A549 (cell line): ENCODE measurements around the gene MEIS1. TPM values are rescaled to one million over a fixed set of nuclear protein-coding genes. Genes with fewer than 3 reads are reported as not detected.

Experiments
- ATAC-seq, 2 experiments: fragments of 200-7000 bp in 1 of 2; fragments of >200 bp in 1 of 2; cut with Nextera tagmentation in 1 of 2; cut with Tn5 transposase in 1 of 2; 3 replicates each; pipeline versions ENCODE4 v1.8.0 to v1.9.1; 2018 to 2020; ENCODE audit warnings: mild to moderate bottlenecking in 1 of 2, moderate library complexity in 1 of 2
- CTCF ChIA-PET: fragments of 300-600 bp; sonication (Branson Sonifier 250); formaldehyde crosslinking; extraction: SDS; loops from one replicate; lab custom pipeline; 2021; ENCODE audit warnings: antibody characterized with exemption, inconsistent platforms; lab: Yijun Ruan, JAX
- POLR2A ChIA-PET: fragments of 350-600 bp; formaldehyde crosslinking; extraction: SDS; loops from one replicate; lab custom pipeline; 2021; ENCODE audit warnings: antibody characterized with exemption, inconsistent platforms; lab: Yijun Ruan, JAX
- DNase-seq, 2 experiments: peaks; one replicate each; pipeline versions ENCODE4 v3.0.0 to v3.0.0-alpha.2; 2011 to 2016; ENCODE audit warnings: low read depth in 1 of 2, low spot score in 1 of 2
- FAIRE-seq: peaks from 2 replicates; lab custom pipeline; 2011; peaks lifted over from hg19 to GRCh38; lab: Jason Lieb, UNC
- H3K27ac ChIP-seq, 2 experiments: fragments of >200 bp; sonication (Bioruptor Twin); formaldehyde crosslinking; 3 replicates each; pipeline ENCODE4 v1.5.1; 2016 to 2017
- H3K4me1 ChIP-seq: fragments of >200 bp; sonication (Bioruptor Twin); formaldehyde crosslinking; 3 replicates; pipeline ENCODE4 v1.6.1; 2016
- H3K4me2 ChIP-seq: fragments of >200 bp; sonication (Bioruptor Twin); formaldehyde crosslinking; 3 replicates; pipeline ENCODE4 v1.6.1; 2016
- H3K4me3 ChIP-seq: fragments of >200 bp; sonication (Bioruptor Twin); formaldehyde crosslinking; 3 replicates; pipeline ENCODE4 v1.5.1; 2016
- H3K9me3 ChIP-seq: fragments of >200 bp; sonication (Bioruptor Twin); formaldehyde crosslinking; 3 replicates; pipeline ENCODE4 v1.6.1; 2016
- BHLHE40 ChIP-seq: IDR thresholded peaks from 2 replicates; pipeline ENCODE4 v1.6.1; 2012; ENCODE audit warnings: low read depth, low read length, inconsistent platforms
- CEBPB ChIP-seq, 2 experiments: fragments of >200 bp in 1 of 2; sonication (Bioruptor Twin) in 1 of 2; formaldehyde crosslinking in 1 of 2; IDR thresholded peaks; 2 replicates each; pipeline ENCODE4 v1.6.1; 2012 to 2016
- ESRRA ChIP-seq: fragments of 150-350 bp; IDR thresholded peaks from 2 replicates; pipeline ENCODE4 v1.6.1; 2014; ENCODE audit warnings: mild to moderate bottlenecking, low read length, borderline replicate concordance
- FOSB ChIP-seq: fragments of 250-450 bp; sonication (Bioruptor Pico); IDR thresholded peaks from 2 replicates; pipeline ENCODE4 v1.5.0; 2020; ENCODE audit warnings: mild to moderate bottlenecking, moderate library complexity
- FOSL2 ChIP-seq, 2 experiments: fragments of 450-650 bp in 1 of 2; fragments of >200 bp in 1 of 2; sonication (Bioruptor Twin) in 1 of 2; formaldehyde crosslinking; IDR thresholded peaks; 2 replicates each; pipeline versions ENCODE4 v1.5.0 to v1.6.1; 2016 to 2020; ENCODE audit warnings: mild to moderate bottlenecking in 1 of 2, moderate library complexity in 1 of 2
- GATA3 ChIP-seq: IDR thresholded peaks from 2 replicates; pipeline ENCODE4 v1.6.1; 2012; ENCODE audit warnings: borderline replicate concordance
- HDAC2 ChIP-seq: fragments of 200-600 bp; sonication (generic); IDR thresholded peaks from 2 replicates; pipeline ENCODE4 v1.6.1; 2016
- MAZ ChIP-seq: fragments of 150-350 bp; IDR thresholded peaks from 2 replicates; pipeline ENCODE4 v1.6.1; 2014; ENCODE audit warnings: antibody characterized with exemption, low read depth, low read length, borderline replicate concordance
- MYC ChIP-seq: IDR thresholded peaks from 2 replicates; pipeline ENCODE4 v1.6.1; 2012; ENCODE audit warnings: mild to moderate bottlenecking, inconsistent platforms, low read length, improper control_type of control experiment, borderline replicate concordance
- NR3C1 ChIP-seq: fragments of >200 bp; sonication (Bioruptor Twin); formaldehyde crosslinking; IDR thresholded peaks from 3 replicates; pipeline ENCODE4 v1.6.1; 2017
- POLR2AphosphoS2 ChIP-seq: conservative IDR thresholded peaks from 2 replicates; pipeline ENCODE4 v1.6.1; 2012; ENCODE audit warnings: low read length, improper control_type of control experiment, inconsistent platforms
- RARB ChIP-seq: fragments of 250-450 bp; sonication (Bioruptor Pico); IDR thresholded peaks from 2 replicates; pipeline ENCODE4 v1.8.0; 2021; ENCODE audit warnings: mild to moderate bottlenecking, moderate library complexity
- REST ChIP-seq: fragments of 200-600 bp; sonication (generic); IDR thresholded peaks from 2 replicates; pipeline ENCODE4 v1.6.1; 2016; ENCODE audit warnings: antibody characterized with exemption, mild to moderate bottlenecking, moderate library complexity
- RFX5 ChIP-seq: fragments of 450-650 bp; IDR thresholded peaks from 2 replicates; pipeline ENCODE4 v1.7.1; 2014; ENCODE audit warnings: antibody characterized with exemption, mild to moderate bottlenecking, moderate library complexity
- RNF2 ChIP-seq: fragments of 200-600 bp; sonication (generic); IDR thresholded peaks from 2 replicates; pipeline ENCODE4 v1.6.1; 2016; ENCODE audit warnings: low read depth, mild to moderate bottlenecking, antibody characterized with exemption, moderate library complexity, borderline replicate concordance
- TFCP2L1 ChIP-seq: fragments of 250-450 bp; sonication (Bioruptor Pico); IDR thresholded peaks from 2 replicates; pipeline ENCODE4 v1.5.0; 2021; ENCODE audit warnings: mild to moderate bottlenecking
- ZFP36 ChIP-seq: fragments of 450-650 bp; IDR thresholded peaks from 2 replicates; pipeline ENCODE4 v1.6.1; 2014; ENCODE audit warnings: borderline replicate concordance; ENCODE audit not compliant: partially characterized antibody
- ZNF302 ChIP-seq: fragments of 250-450 bp; sonication (Bioruptor Pico); IDR thresholded peaks from 2 replicates; pipeline ENCODE4 v1.9.0; 2021; ENCODE audit warnings: inconsistent platforms, mild to moderate bottlenecking, moderate library complexity
- WGBS: methylation state at CpG from one replicate; pipeline ENCODE4 v1.1.6; 2017; ENCODE audit errors: missing lambda C conversion rate; 5-methylcytosine and 5-hydroxymethylcytosine counted together
- polyA plus RNA-seq, 4 experiments: library from polyadenylated mRNA; depleted of rRNA in 3 of 4; stranded (reverse); fragments of >200 nt; fragmentation: RNase III in 1 of 4; extraction: RNeasy Plus Mini Kit Qiagen cat#74134 plus additional on column Dnase treatment in 1 of 4; gene quantifications; 2 replicates in 3 of 4; 3 replicates in 1 of 4; pipeline ENCODE4 v1.2.3, GENCODE V29; 2011 to 2017
- TF ChIP-seq, protein P1 (sequence below): fragments of 250-450 bp; sonication (Bioruptor Pico); IDR thresholded peaks from 2 replicates; pipeline ENCODE4 v1.5.0; 2020; ENCODE audit warnings: low read depth, mild to moderate bottlenecking, moderate library complexity
- TF ChIP-seq, protein P2 (sequence below): IDR thresholded peaks from 2 replicates; pipeline ENCODE4 v1.6.1; 2012
- TF ChIP-seq, protein P3 (sequence below): fragments of 450-650 bp; IDR thresholded peaks from 2 replicates; pipeline ENCODE4 v1.6.1; 2014; ENCODE audit warnings: antibody characterized with exemption

The MEIS1 gene
- polyA plus RNA-seq, 2 of the 4 experiments (the other 2 are of a cell fraction), result 1.9 to 4.2 TPM

GRCh38 chr2:66452917-66453316 is 18.0 kb downstream of the MEIS1 start:
- CTCF ChIA-PET, result no interaction called here
- DNase-seq, result no peak
- TF ChIP-seq CEBPB (IDR thresholded peaks at IDR 0.05) (0 out of 4 replicates have a peak, but pooled peaks of 1 of the 2 experiments have one; percentile 16), ESRRA (no peak)
- TF ChIP-seq, all 56 proteins: peak for 1
- H3K27ac ChIP-seq, result no peak overlapping the region
- 56% methylated on average over 2 of the region's 2 CpGs for WGBS
- no peak overlapping the region for H3K4me3 ChIP-seq
- H3K4me1 ChIP-seq, result no peaks in the 10 kb centered on the region
- no peaks in the 10 kb centered on the region for H3K9me3 ChIP-seq
- no peak overlapping the region for H3K4me2 ChIP-seq
- POLR2A ChIA-PET, result no interaction called here
- peak; percentile 18 for FAIRE-seq
- ATAC-seq, result no peak

- ChIA-PET POLR2A (no interaction called here), CTCF (no interaction called here)
- Histone ChIP-seq H3K27ac (no peak overlapping the region), H3K4me1 (no peaks in the 10 kb centered on the region), H3K4me2 (no peak overlapping the region), H3K4me3 (no peak overlapping the region), H3K9me3 (no peaks in the 10 kb centered on the region)
- DNase-seq (no peak), ATAC-seq (no peak), FAIRE-seq (no peak)
- TF ChIP-seq RFX5 (no peak), MAZ (no peak), RARB (CRISPR knock-in tag) (no peak), FOSB (no peak), NR3C1 (no peak), FOSL2 (IDR thresholded peaks at IDR 0.05) (no peak), FOSL2 (CRISPR knock-in tag; IDR thresholded peaks at IDR 0.05) (no peak), BHLHE40 (no peak), RNF2 (no peak), ZFP36 (no peak), TFCP2L1 (CRISPR knock-in tag) (no peak), REST (no peak), GATA3 (no peak), ZNF302 (CRISPR knock-in tag) (no peak), POLR2AphosphoS2 (no peak), HDAC2 (no peak), ESRRA (no peak), MYC (no peak)
- TF ChIP-seq, protein P1, sequence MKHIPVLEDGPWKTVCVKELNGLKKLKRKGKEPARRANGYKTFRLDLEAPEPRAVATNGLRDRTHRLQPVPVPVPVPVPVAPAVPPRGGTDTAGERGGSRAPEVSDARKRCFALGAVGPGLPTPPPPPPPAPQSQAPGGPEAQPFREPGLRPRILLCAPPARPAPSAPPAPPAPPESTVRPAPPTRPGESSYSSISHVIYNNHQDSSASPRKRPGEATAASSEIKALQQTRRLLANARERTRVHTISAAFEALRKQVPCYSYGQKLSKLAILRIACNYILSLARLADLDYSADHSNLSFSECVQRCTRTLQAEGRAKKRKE, result no peak
- TF ChIP-seq, protein P2, sequence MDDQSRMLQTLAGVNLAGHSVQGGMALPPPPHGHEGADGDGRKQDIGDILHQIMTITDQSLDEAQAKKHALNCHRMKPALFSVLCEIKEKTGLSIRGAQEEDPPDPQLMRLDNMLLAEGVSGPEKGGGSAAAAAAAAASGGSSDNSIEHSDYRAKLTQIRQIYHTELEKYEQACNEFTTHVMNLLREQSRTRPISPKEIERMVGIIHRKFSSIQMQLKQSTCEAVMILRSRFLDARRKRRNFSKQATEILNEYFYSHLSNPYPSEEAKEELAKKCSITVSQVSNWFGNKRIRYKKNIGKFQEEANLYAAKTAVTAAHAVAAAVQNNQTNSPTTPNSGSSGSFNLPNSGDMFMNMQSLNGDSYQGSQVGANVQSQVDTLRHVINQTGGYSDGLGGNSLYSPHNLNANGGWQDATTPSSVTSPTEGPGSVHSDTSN, result no peak
- TF ChIP-seq, protein P3, sequence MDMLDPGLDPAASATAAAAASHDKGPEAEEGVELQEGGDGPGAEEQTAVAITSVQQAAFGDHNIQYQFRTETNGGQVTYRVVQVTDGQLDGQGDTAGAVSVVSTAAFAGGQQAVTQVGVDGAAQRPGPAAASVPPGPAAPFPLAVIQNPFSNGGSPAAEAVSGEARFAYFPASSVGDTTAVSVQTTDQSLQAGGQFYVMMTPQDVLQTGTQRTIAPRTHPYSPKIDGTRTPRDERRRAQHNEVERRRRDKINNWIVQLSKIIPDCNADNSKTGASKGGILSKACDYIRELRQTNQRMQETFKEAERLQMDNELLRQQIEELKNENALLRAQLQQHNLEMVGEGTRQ, result no peak
- 89% methylated on average over 2 of the region's 2 CpGs for WGBS
Observed at GRCh38 chr2:66455490-66455889, 20.6 kb downstream of the MEIS1 start.
